SK-N-SH (cell line): Measurements from ENCODE around the gene DHRS12. TPM values are rescaled to one million over a fixed set of nuclear protein-coding genes. Genes with fewer than 3 reads are reported as not detected.

ENCODE experiments used
- CTCF ChIA-PET: fragments of 300-600, 350-600 bp; formaldehyde crosslinking; extraction: SDS; loops from one replicate; lab custom pipeline; 2021; lab: Yijun Ruan, JAX
- POLR2A ChIA-PET: fragments of 350-600 bp; sonication (Branson Sonifier 250); formaldehyde crosslinking; extraction: SDS; loops from one replicate; lab custom pipeline; 2020; ENCODE audit warnings: antibody characterized with exemption, inconsistent platforms; lab: Yijun Ruan, JAX
- DNase-seq: peaks from one replicate; pipeline ENCODE4 v3.0.0; 2012
- H2AFZ ChIP-seq: fragments of 200-600 bp; sonication (generic); 2 replicates; pipeline ENCODE4 v1.8.1; 2016; ENCODE audit warnings: antibody characterized with exemption, mild to moderate bottlenecking, low read depth
- H3F3A ChIP-seq: fragments of 200-600 bp; sonication (generic); replicated peaks from 2 replicates; pipeline ENCODE3; 2016; ENCODE audit warnings: antibody characterized with exemption, mild to moderate bottlenecking; ENCODE audit not compliant: insufficient read depth
- H3K27ac ChIP-seq, 2 experiments: fragments of 200-500 bp in 1 of 2; fragments of 200-600 bp in 1 of 2; sonication (Bioruptor generic) in 1 of 2; sonication (generic), shearing (Covaris generic) in 1 of 2; 2 replicates each; pipeline versions ENCODE4 v1.5.1 to v1.6.1; 2014 to 2016; ENCODE audit warnings: low read depth in 2 of 2, inconsistent platforms in 1 of 2, low read length in 1 of 2, mild to moderate bottlenecking in 1 of 2, mixed read lengths in 1 of 2
- H3K27me3 ChIP-seq: fragments of 200-600 bp; sonication (generic), shearing (Covaris generic); 2 replicates; pipeline ENCODE4 v1.6.1; 2016; ENCODE audit warnings: mixed run types; ENCODE audit not compliant: insufficient read depth
- H3K36me3 ChIP-seq, 2 experiments: fragments of 200-500 bp in 1 of 2; fragments of 200-600 bp in 1 of 2; sonication (Bioruptor generic) in 1 of 2; sonication (generic) in 1 of 2; replicated peaks in 1 of 2; 2 replicates each; pipeline versions ENCODE3 to v1.5.1; 2014 to 2016; ENCODE audit warnings: low read length in 1 of 2, mild to moderate bottlenecking in 1 of 2; ENCODE audit not compliant: insufficient read depth in 2 of 2, control insufficient read depth in 1 of 2
- H3K4me1 ChIP-seq, 2 experiments: fragments of 200-500 bp in 1 of 2; fragments of 200-600 bp in 1 of 2; sonication (Bioruptor generic) in 1 of 2; sonication (generic), shearing (Covaris generic) in 1 of 2; 2 replicates each; pipeline versions ENCODE4 v1.5.1 to v1.6.1; 2014 to 2016; ENCODE audit warnings: low read depth in 1 of 2, low read length in 1 of 2, mixed run types in 1 of 2; ENCODE audit not compliant: insufficient read depth in 2 of 2, control insufficient read depth in 1 of 2
- H3K4me2 ChIP-seq: fragments of 200-600 bp; sonication (generic), shearing (Covaris generic); 2 replicates; pipeline ENCODE4 v1.6.1; 2017; ENCODE audit warnings: mixed run types
- H3K4me3 ChIP-seq, 2 experiments: fragments of 200-500 bp in 1 of 2; fragments of 200-600 bp in 1 of 2; sonication (Bioruptor generic) in 1 of 2; sonication (generic), shearing (Covaris generic) in 1 of 2; 2 replicates each; pipeline versions ENCODE4 v1.5.1 to v1.8.1; 2014 to 2016; ENCODE audit warnings: low read depth in 2 of 2, inconsistent platforms in 1 of 2, low read length in 1 of 2, mild to moderate bottlenecking in 1 of 2, mixed read lengths in 1 of 2, moderate library complexity in 1 of 2
- H3K79me2 ChIP-seq: fragments of 200-600 bp; sonication (generic); 2 replicates; pipeline ENCODE4 v1.8.1; 2017; ENCODE audit warnings: mild to moderate bottlenecking; ENCODE audit not compliant: insufficient read depth
- H3K9ac ChIP-seq: fragments of 200-600 bp; sonication (generic); 2 replicates; pipeline ENCODE4 v1.6.1; 2017; ENCODE audit warnings: mixed run types
- H3K9me2 ChIP-seq: fragments of 200-600 bp; sonication (generic); 2 replicates; pipeline ENCODE4 v1.6.1; 2017; ENCODE audit warnings: mixed run types
- H3K9me3 ChIP-seq: fragments of 200-600 bp; sonication (generic); 2 replicates; pipeline ENCODE4 v1.6.1; 2017; ENCODE audit warnings: mixed run types, mild to moderate bottlenecking, moderate library complexity
- H4K20me1 ChIP-seq: fragments of 200-600 bp; sonication (generic); 2 replicates; pipeline ENCODE4 v1.6.1; 2017; ENCODE audit warnings: mild to moderate bottlenecking, mixed run types; ENCODE audit not compliant: insufficient read depth
- CHD2 ChIP-seq: fragments of 150-350 bp; IDR thresholded peaks from 2 replicates; pipeline ENCODE4 v1.6.1; 2018; ENCODE audit warnings: low read length; ENCODE audit not compliant: partially characterized antibody
- FOSL2 ChIP-seq: IDR thresholded peaks from 2 replicates; pipeline ENCODE4 v1.4.0; 2012; ENCODE audit warnings: low read depth, mild to moderate bottlenecking, moderate library complexity, borderline replicate concordance
- NFIC ChIP-seq: IDR thresholded peaks from 2 replicates; pipeline ENCODE4 v1.4.0; 2012; ENCODE audit warnings: borderline replicate concordance
- NRF1 ChIP-seq: IDR thresholded peaks from 2 replicates; pipeline ENCODE4 v1.6.1; 2012; ENCODE audit warnings: low read depth, mild to moderate bottlenecking, low read length
- REST ChIP-seq: IDR thresholded peaks from 2 replicates; pipeline ENCODE4 v1.6.1; 2012; ENCODE audit warnings: mild to moderate bottlenecking, low read depth, low read length, moderate library complexity
- RFX5 ChIP-seq: IDR thresholded peaks from 2 replicates; pipeline ENCODE4 v1.6.1; 2012; ENCODE audit warnings: mild to moderate bottlenecking, improper control_type of control experiment, low read length
- RXRA ChIP-seq: IDR thresholded peaks from 2 replicates; pipeline ENCODE4 v1.4.0; 2012; ENCODE audit warnings: low read depth, mild to moderate bottlenecking, borderline replicate concordance
- SIN3A ChIP-seq: IDR thresholded peaks from 2 replicates; pipeline ENCODE4 v1.6.1; 2012; ENCODE audit warnings: low read depth, mild to moderate bottlenecking, low read length, moderate library complexity, borderline replicate concordance
- TAF1 ChIP-seq: IDR thresholded peaks from 2 replicates; pipeline ENCODE4 v1.6.1; 2012; ENCODE audit warnings: low read depth, mild to moderate bottlenecking, low read length, moderate library complexity, borderline replicate concordance
- ZBTB33 ChIP-seq: IDR thresholded peaks from 2 replicates; pipeline ENCODE4 v1.4.0; 2012; ENCODE audit warnings: low read depth, borderline replicate concordance
- WGBS: methylation state at CpG from one replicate; pipeline ENCODE4 v1.1.6; 2017; ENCODE audit warnings: low lambda C conversion rate; 5-methylcytosine and 5-hydroxymethylcytosine counted together
- polyA plus RNA-seq, 3 experiments: library from polyadenylated mRNA; depleted of rRNA; stranded (reverse); fragments of >200 nt; gene quantifications; 2 replicates each; pipeline ENCODE4 v1.2.3, GENCODE V29; 2012

The DHRS12 gene
- polyA plus RNA-seq, 1 of the 3 experiments (the other 2 are of a cell fraction): 9.6 TPM

- DNase-seq: no peak
- no peaks in the 10 kb centered on the region for H3K36me3 ChIP-seq
- POLR2A ChIA-PET: no interaction called here
- H3K4me1 ChIP-seq: peaks cover 0 to 6% of the 10 kb centered on the region in 2 experiments; a peak in 1 of 4 replicates
- no peaks in the 10 kb centered on the region for H3F3A ChIP-seq
- no peaks in the 10 kb centered on the region for H3K79me2 ChIP-seq
- 97% methylated on average over 2 of the region's 2 CpGs for WGBS
- H2AFZ ChIP-seq: no peak overlapping the region
- H4K20me1 ChIP-seq: no peaks in the 10 kb centered on the region
- CTCF ChIA-PET: interaction anchor here (0.6 to 1.6 kb wide), 6 partner anchors 11 to 1974 kb away, joined by 3 to 5 read pairs (median 3); partner anchors contain the start of gene TMEM272
- TF ChIP-seq NRF1 (no peak), SIN3A (no peak), REST (no peak), RXRA (no peak), TAF1 (no peak), CHD2 (no peak), NFIC (no peak)
- no peak overlapping the region for H3K27ac ChIP-seq
- H3K4me3 ChIP-seq: no peak overlapping the region
- H3K4me2 ChIP-seq: no peak overlapping the region
- H3K9me3 ChIP-seq: no peaks in the 10 kb centered on the region
- H3K9ac ChIP-seq: no peak overlapping the region
- H3K27me3 ChIP-seq: no peaks in the 10 kb centered on the region
- H3K9me2 ChIP-seq: no peaks in the 10 kb centered on the region
Measured at GRCh38 chr13:51821606-51822005, 17.6 kb upstream of the DHRS12 start.

GRCh38 chr13:51820016-51820597 is 16.1 kb upstream of the DHRS12 start:
- Histone ChIP-seq H2AFZ (no peak overlapping the region), H3F3A (no peaks in the 10 kb centered on the region), H3K4me2 (no peak overlapping the region), H3K27me3 (no peaks in the 10 kb centered on the region), H3K9me2 (no peaks in the 10 kb centered on the region), H3K36me3 (no peaks in the 10 kb centered on the region), H3K9ac (no peak overlapping the region), H3K9me3 (no peaks in the 10 kb centered on the region), H3K27ac (no peak overlapping the region), H3K4me3 (no peak overlapping the region), H3K4me1 (peaks cover 0 to 8% of the 10 kb centered on the region in 2 experiments; a peak in 1 of 4 replicates), H3K79me2 (no peaks in the 10 kb centered on the region), H4K20me1 (no peaks in the 10 kb centered on the region)
- WGBS: 69% methylated on average over 4 of the region's 4 CpGs
- no peak for DNase-seq
- CTCF ChIA-PET: interaction anchor here (0.9 to 1.3 kb wide), 2 partner anchors 22 to 30 kb away, joined by 3 read pairs; no protein-coding TSS in a partner anchor
- POLR2A ChIA-PET: no interaction called here
- TF ChIP-seq ZBTB33 (no peak), FOSL2 (no peak), REST (no peak), RFX5 (no peak)
